HepG2 (cell line): ENCODE results near the gene RASGRP2. TPM values are rescaled to one million over a fixed set of nuclear protein-coding genes. Genes with fewer than 3 reads are reported as not detected.

Source experiments
- ATAC-seq: fragments of 200-7000 bp; cut with Tn5 transposase; 3 replicates; pipeline ENCODE4 v1.9.1; 2020; ENCODE audit warnings: mild to moderate bottlenecking, moderate library complexity
- BruUV-seq: library from RNA; stranded (reverse); fragments of 400-500 nt; replicated peaks from 2 replicates; lab custom pipeline; 2021; lab: Mats Ljungman, UMichigan
- CTCF ChIA-PET: fragments of 300-600 bp; formaldehyde crosslinking; extraction: SDS; loops from one replicate; lab custom pipeline; 2021; ENCODE audit warnings: low total read pairs, inconsistent platforms, low intra/inter-chr PET ratio; lab: Yijun Ruan, JAX
- POLR2A ChIA-PET: fragments of 350-600 bp; sonication (Branson Sonifier 250); formaldehyde crosslinking; loops from one replicate; lab custom pipeline; 2020; ENCODE audit warnings: antibody characterized with exemption, inconsistent platforms; lab: Yijun Ruan, JAX
- DNase-seq: peaks from one replicate; pipeline ENCODE4 v3.0.0-alpha.2; 2015; ENCODE audit warnings: low spot score
- FAIRE-seq: peaks from 3 replicates; lab custom pipeline; 2011; peaks lifted over from hg19 to GRCh38; lab: Jason Lieb, UNC
- H2AFZ ChIP-seq: one replicate; pipeline ENCODE4 v1.6.1; 2011; ENCODE audit warnings: low read length, inconsistent platforms
- H3K27ac ChIP-seq: fragments of 300-600 bp; 3 replicates; pipeline ENCODE4 v1.8.0; 2011; ENCODE audit warnings: mixed run types, mild to moderate bottlenecking, mixed read lengths, low read length, inconsistent platforms; ENCODE audit not compliant: insufficient read depth; ENCODE audit errors: extremely low read length
- H3K27me3 ChIP-seq, 2 experiments: fragments of 200-600 bp in 1 of 2; 2 replicates in 1 of 2; 3 replicates in 1 of 2; pipeline versions ENCODE4 v1.6.0 to v1.8.0; 2011; ENCODE audit warnings: low read length in 2 of 2, mild to moderate bottlenecking in 2 of 2, moderate library complexity in 2 of 2, inconsistent platforms in 1 of 2; ENCODE audit not compliant: insufficient read depth in 2 of 2, control insufficient read depth in 1 of 2
- H3K36me3 ChIP-seq, 2 experiments: fragments of 200-600 bp in 1 of 2; replicated peaks in 1 of 2; 2 replicates in 1 of 2; 3 replicates in 1 of 2; pipeline versions ENCODE4 v1.5.1 to v1.8.0; 2011; ENCODE audit warnings: low read length in 2 of 2, inconsistent platforms in 1 of 2; ENCODE audit not compliant: insufficient read depth in 2 of 2, control insufficient read depth in 1 of 2
- H3K4me1 ChIP-seq: 2 replicates; pipeline ENCODE4 v1.5.1; 2012; ENCODE audit warnings: low read length, inconsistent platforms; ENCODE audit not compliant: insufficient read depth
- H3K4me2 ChIP-seq: 2 replicates; pipeline ENCODE4 v1.6.0; 2011; ENCODE audit warnings: low read depth, low read length, inconsistent platforms
- H3K4me3 ChIP-seq, 3 experiments: fragments of 200-600 bp in 1 of 3; sonication (generic), shearing (Covaris generic) in 1 of 3; replicated peaks in 1 of 3; 2 replicates each; pipeline ENCODE4 v1.5.1; 2011 to 2016; ENCODE audit warnings: low read length in 3 of 3, inconsistent platforms in 2 of 3, low read depth in 2 of 3, mild to moderate bottlenecking in 2 of 3, control low read depth in 1 of 3, mixed read lengths in 1 of 3; ENCODE audit not compliant: insufficient read depth in 1 of 3
- H3K79me2 ChIP-seq: one replicate; pipeline ENCODE4 v1.6.1; 2011; ENCODE audit warnings: low read length, inconsistent platforms; ENCODE audit not compliant: insufficient read depth
- H3K9ac ChIP-seq: 2 replicates; pipeline ENCODE4 v1.6.0; 2011; ENCODE audit warnings: mild to moderate bottlenecking, low read depth, low read length, inconsistent platforms; ENCODE audit not compliant: insufficient read depth
- H3K9me3 ChIP-seq: 2 replicates; pipeline ENCODE4 v1.5.1; 2012; ENCODE audit warnings: mild to moderate bottlenecking, low read length
- H4K20me1 ChIP-seq: 2 replicates; pipeline ENCODE4 v1.6.0; 2011; ENCODE audit warnings: inconsistent platforms, mild to moderate bottlenecking, low read length, moderate library complexity; ENCODE audit not compliant: insufficient read depth
- CREB1 ChIP-seq, 2 experiments: fragments of 450-650 bp in 1 of 2; IDR thresholded peaks; 2 replicates each; pipeline ENCODE4 v1.6.1; 2016 to 2017; ENCODE audit warnings: control low read depth in 1 of 2, mild to moderate bottlenecking in 1 of 2, missing compliant biosample characterization in 1 of 2, missing genetic modification characterization in 1 of 2
- E2F2 ChIP-seq: sonication (generic); formaldehyde crosslinking; IDR thresholded peaks from 2 replicates; pipeline ENCODE4 v1.4.0; 2020; ENCODE audit warnings: missing genetic modification reagents, borderline replicate concordance
- HHEX ChIP-seq: IDR thresholded peaks from 2 replicates; pipeline ENCODE4 v1.6.1; 2016; ENCODE audit warnings: control low read depth
- HOXA3 ChIP-seq: sonication (generic); formaldehyde crosslinking; IDR thresholded peaks from 2 replicates; pipeline ENCODE4 v1.5.0; 2020; ENCODE audit warnings: missing genetic modification reagents
- MAFK ChIP-seq, 2 experiments: IDR thresholded peaks in 1 of 2; conservative IDR thresholded peaks in 1 of 2; 2 replicates each; pipeline ENCODE4 v1.6.1; 2011; ENCODE audit warnings: improper control_type of control experiment in 2 of 2, low read length in 2 of 2
- POLR2AphosphoS5 ChIP-seq: IDR thresholded peaks from 2 replicates; pipeline ENCODE4 v1.6.1; 2012; ENCODE audit warnings: low read depth, low read length
- RBAK ChIP-seq: sonication (generic); formaldehyde crosslinking; IDR thresholded peaks from 2 replicates; pipeline ENCODE4 v1.5.1; 2020; ENCODE audit warnings: mild to moderate bottlenecking, missing genetic modification reagents
- ZBTB25 ChIP-seq: IDR thresholded peaks from 2 replicates; pipeline ENCODE4 v1.6.1; 2018; ENCODE audit warnings: missing genetic modification reagents
- ZFP82 ChIP-seq: sonication (generic); formaldehyde crosslinking; IDR thresholded peaks from 2 replicates; pipeline ENCODE4 v1.5.1; 2020; ENCODE audit warnings: mild to moderate bottlenecking, missing genetic modification reagents, borderline replicate concordance
- ZFY ChIP-seq: sonication (generic); formaldehyde crosslinking; IDR thresholded peaks from 2 replicates; pipeline ENCODE4 v1.4.0; 2020; ENCODE audit warnings: missing genetic modification reagents
- ZNF605 ChIP-seq: sonication (generic); formaldehyde crosslinking; IDR thresholded peaks from 2 replicates; pipeline ENCODE4 v1.8.0; 2022; ENCODE audit warnings: mild to moderate bottlenecking, missing genetic modification reagents
- ZNF816 ChIP-seq: sonication (generic); formaldehyde crosslinking; IDR thresholded peaks from 2 replicates; pipeline ENCODE4 v1.8.0; 2022; ENCODE audit warnings: missing genetic modification reagents, mild to moderate bottlenecking, borderline replicate concordance
- WGBS: methylation state at CpG from one replicate; pipeline ENCODE4 v1.1.6; 2017; ENCODE audit warnings: low lambda C conversion rate; 5-methylcytosine and 5-hydroxymethylcytosine counted together
- in situ Hi-C: cut with HindIII; loops from 2 replicates; pipeline ENCODE4 v1.10.0; 2017; ENCODE audit warnings: low pct_unique_long_range_greater_than_20kb; ENCODE audit not compliant: extremely low pct_ligation_motif_present
- intact Hi-C: fragments of 100-400 bp; cut with micrococcal nuclease; formaldehyde crosslinking; loops from one replicate; pipeline ENCODE4 v1.10.0; 2022; ENCODE audit not compliant: unreplicated experiment
- polyA plus RNA-seq, 8 experiments: library from polyadenylated mRNA; depleted of rRNA in 3 of 8; stranded (reverse) in 7 of 8; unstranded in 1 of 8; fragments of >200 nt; fragmentation: Illumina TruSeq in 4 of 8; extraction: Trizol in 4 of 8; gene quantifications; 2 replicates each; pipeline versions ENCODE4 v1.2.1 to v1.2.3, GENCODE V29; 2011 to 2016; ENCODE audit warnings: low read depth in 4 of 8, missing spikeins in 1 of 8, mixed read lengths in 1 of 8; ENCODE audit not compliant: insufficient read depth in 1 of 8
- total RNA-seq, 5 experiments: library from RNA; depleted of rRNA; stranded (reverse); fragments of >200 nt; fragmentation: Illumina TruSeq; extraction: Trizol; gene quantifications; 2 replicates each; pipeline ENCODE4 v1.2.3, GENCODE V29; 2016; ENCODE audit warnings: low read depth in 1 of 5
- TF ChIP-seq, protein P1 (sequence below): sonication (generic); formaldehyde crosslinking; IDR thresholded peaks from 2 replicates; pipeline ENCODE4 v1.4.0; 2020; ENCODE audit warnings: missing genetic modification reagents, mild to moderate bottlenecking, borderline replicate concordance
- TF ChIP-seq, protein P2 (sequence below): sonication (generic); formaldehyde crosslinking; IDR thresholded peaks from 2 replicates; pipeline ENCODE4 v1.4.0; 2020; ENCODE audit warnings: missing genetic modification reagents, mild to moderate bottlenecking, borderline replicate concordance
- TF ChIP-seq, protein P3 (sequence below): IDR thresholded peaks from 2 replicates; pipeline ENCODE4 v1.6.1; 2018; ENCODE audit warnings: missing genetic modification reagents, mild to moderate bottlenecking, missing compliant biosample characterization

RASGRP2 gene
- total and polyA plus RNA-seq, 2 of the 13 experiments (the other 11 are each of a cell fraction or from before 2014, with no cell fraction given) = 0.61 TPM; not detected in 1

DNA sequence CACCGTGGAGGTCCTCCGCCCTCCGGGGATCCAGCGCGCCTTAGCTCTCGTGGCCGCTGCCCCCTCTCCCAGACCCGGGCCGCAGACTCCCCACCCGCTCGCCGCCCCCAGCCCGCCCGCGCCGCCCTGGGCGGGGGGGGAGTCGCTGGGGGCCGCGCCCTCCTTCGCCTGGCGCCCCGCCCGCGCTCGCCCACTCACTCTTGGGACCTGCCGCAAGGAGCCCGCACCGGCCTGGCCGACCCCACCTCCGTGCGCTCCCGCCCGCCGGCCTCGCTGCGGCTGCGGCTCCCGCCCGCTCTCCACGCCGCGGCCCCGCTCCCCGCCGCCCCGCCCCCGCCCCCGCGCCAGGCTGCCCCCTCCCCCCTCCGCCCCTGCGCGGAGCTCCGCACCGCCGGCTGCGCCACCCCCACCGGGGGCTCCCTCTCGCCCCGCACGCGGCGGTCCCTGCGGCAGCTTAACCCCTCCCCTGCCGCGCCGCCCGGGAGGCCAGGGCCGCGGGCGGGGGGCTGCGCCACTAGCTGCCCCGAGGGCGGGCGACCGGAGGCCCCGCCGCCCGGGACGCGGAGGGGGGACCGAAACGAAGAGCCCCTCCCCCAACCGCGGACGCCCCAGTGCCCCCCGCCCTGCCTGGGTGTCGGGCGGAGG lies 724 bp upstream of the RASGRP2 start:
- WGBS = 0% methylated on average over 6 of the region's 89 CpGs
- H3K9ac ChIP-seq = no peak overlapping the region
- no peak for ATAC-seq
- peak overlapping the region; percentile 82; the same call in 1 of the 2 replicates for H3K4me2 ChIP-seq
- H3K9me3 ChIP-seq = no peaks in the 10 kb centered on the region
- POLR2A ChIA-PET = no interaction called here
- H3K27ac ChIP-seq = no peak overlapping the region
- BruUV-seq = no TSS peak
- H3K4me1 ChIP-seq = peaks cover 36% of the 10 kb centered on the region
- intact Hi-C loops = no loop called here
- H3K27me3 ChIP-seq = peaks cover 14 to 72% of the 10 kb centered on the region in 2 experiments
- 0 out of 2 replicates have a peak, but pooled peaks cover 3% of the 10 kb centered on the region for H4K20me1 ChIP-seq
- CTCF ChIA-PET = interaction anchor here (2.8 kb wide), 1 partner anchor 56 kb away, joined by 23 read pairs; no protein-coding TSS in a partner anchor
- FAIRE-seq = no peak
- peak overlapping the region in 1 of 3 experiments; percentile 74; a peak in 2 of 6 replicates for H3K4me3 ChIP-seq
- in situ Hi-C loops = no loop called here
- H2AFZ ChIP-seq = no peak overlapping the region
- DNase-seq = no peak
- H3K79me2 ChIP-seq = no peaks in the 10 kb centered on the region
- H3K36me3 ChIP-seq = no peaks in the 10 kb centered on the region
- TF ChIP-seq, protein P1, sequence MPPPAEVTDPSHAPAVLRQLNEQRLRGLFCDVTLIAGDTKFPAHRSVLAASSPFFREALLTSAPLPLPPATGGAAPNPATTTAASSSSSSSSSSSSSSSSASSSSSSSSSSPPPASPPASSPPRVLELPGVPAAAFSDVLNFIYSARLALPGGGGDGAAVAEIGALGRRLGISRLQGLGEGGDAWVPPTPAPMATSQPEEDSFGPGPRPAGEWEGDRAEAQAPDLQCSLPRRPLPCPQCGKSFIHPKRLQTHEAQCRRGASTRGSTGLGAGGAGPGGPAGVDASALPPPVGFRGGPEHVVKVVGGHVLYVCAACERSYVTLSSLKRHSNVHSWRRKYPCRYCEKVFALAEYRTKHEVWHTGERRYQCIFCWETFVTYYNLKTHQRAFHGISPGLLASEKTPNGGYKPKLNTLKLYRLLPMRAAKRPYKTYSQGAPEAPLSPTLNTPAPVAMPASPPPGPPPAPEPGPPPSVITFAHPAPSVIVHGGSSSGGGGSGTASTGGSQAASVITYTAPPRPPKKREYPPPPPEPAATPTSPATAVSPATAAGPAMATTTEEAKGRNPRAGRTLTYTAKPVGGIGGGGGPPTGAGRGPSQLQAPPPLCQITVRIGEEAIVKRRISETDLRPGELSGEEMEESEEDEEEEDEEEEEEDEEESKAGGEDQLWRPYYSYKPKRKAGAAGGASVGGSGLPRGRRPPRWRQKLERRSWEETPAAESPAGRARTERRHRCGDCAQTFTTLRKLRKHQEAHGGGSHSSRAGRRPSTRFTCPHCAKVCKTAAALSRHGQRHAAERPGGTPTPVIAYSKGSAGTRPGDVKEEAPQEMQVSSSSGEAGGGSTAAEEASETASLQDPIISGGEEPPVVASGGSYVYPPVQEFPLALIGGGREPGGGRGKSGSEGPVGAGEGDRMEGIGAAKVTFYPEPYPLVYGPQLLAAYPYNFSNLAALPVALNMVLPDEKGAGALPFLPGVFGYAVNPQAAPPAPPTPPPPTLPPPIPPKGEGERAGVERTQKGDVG (CRISPR knock-in tag) = no peak
- no peak for TF ChIP-seq ZFY (CRISPR knock-in tag)
- TF ChIP-seq POLR2AphosphoS5 = no peak
- TF ChIP-seq E2F2 (CRISPR knock-in tag) = no peak
- TF ChIP-seq HHEX (CRISPR knock-in tag) = no peak
- TF ChIP-seq, protein P2, sequence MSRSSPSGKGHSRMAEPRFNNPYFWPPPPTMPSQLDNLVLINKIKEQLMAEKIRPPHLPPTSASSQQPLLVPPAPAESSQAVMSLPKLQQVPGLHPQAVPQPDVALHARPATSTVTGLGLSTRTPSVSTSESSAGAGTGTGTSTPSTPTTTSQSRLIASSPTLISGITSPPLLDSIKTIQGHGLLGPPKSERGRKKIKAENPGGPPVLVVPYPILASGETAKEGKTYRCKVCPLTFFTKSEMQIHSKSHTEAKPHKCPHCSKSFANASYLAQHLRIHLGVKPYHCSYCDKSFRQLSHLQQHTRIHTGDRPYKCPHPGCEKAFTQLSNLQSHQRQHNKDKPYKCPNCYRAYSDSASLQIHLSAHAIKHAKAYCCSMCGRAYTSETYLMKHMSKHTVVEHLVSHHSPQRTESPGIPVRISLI (CRISPR knock-in tag) = no peak
- no peak for TF ChIP-seq ZFP82
- no peak for TF ChIP-seq ZNF605 (CRISPR knock-in tag)
- TF ChIP-seq HOXA3 (CRISPR knock-in tag) = no peak
- TF ChIP-seq MAFK (conservative IDR thresholded peaks at IDR 0.05 in 1 of 2, IDR thresholded peaks at IDR 0.05 in 1 of 2; ENCODE audit: low read length in 2 of 2) = no peak
- TF ChIP-seq ZNF816 = no peak
- TF ChIP-seq RBAK (CRISPR knock-in tag) = no peak
- TF ChIP-seq CREB1 (IDR thresholded peaks at IDR 0.05) = no peak
- TF ChIP-seq CREB1 (CRISPR knock-in tag; IDR thresholded peaks at IDR 0.05) = no peak
- TF ChIP-seq ZBTB25 = no peak
- TF ChIP-seq, protein P3, sequence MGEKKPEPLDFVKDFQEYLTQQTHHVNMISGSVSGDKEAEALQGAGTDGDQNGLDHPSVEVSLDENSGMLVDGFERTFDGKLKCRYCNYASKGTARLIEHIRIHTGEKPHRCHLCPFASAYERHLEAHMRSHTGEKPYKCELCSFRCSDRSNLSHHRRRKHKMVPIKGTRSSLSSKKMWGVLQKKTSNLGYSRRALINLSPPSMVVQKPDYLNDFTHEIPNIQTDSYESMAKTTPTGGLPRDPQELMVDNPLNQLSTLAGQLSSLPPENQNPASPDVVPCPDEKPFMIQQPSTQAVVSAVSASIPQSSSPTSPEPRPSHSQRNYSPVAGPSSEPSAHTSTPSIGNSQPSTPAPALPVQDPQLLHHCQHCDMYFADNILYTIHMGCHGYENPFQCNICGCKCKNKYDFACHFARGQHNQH (CRISPR knock-in tag) = no peak
